Limb (tissue), 2 donors: ENCODE data around the gene TLN1.

Experiments
- DNase-seq, 2 donors: peaks; one replicate each; pipeline ENCODE4 v3.0.0-alpha.2; 2016; ENCODE audit errors: extremely low spot score in 2 of 2

Gene TLN1

DNA sequence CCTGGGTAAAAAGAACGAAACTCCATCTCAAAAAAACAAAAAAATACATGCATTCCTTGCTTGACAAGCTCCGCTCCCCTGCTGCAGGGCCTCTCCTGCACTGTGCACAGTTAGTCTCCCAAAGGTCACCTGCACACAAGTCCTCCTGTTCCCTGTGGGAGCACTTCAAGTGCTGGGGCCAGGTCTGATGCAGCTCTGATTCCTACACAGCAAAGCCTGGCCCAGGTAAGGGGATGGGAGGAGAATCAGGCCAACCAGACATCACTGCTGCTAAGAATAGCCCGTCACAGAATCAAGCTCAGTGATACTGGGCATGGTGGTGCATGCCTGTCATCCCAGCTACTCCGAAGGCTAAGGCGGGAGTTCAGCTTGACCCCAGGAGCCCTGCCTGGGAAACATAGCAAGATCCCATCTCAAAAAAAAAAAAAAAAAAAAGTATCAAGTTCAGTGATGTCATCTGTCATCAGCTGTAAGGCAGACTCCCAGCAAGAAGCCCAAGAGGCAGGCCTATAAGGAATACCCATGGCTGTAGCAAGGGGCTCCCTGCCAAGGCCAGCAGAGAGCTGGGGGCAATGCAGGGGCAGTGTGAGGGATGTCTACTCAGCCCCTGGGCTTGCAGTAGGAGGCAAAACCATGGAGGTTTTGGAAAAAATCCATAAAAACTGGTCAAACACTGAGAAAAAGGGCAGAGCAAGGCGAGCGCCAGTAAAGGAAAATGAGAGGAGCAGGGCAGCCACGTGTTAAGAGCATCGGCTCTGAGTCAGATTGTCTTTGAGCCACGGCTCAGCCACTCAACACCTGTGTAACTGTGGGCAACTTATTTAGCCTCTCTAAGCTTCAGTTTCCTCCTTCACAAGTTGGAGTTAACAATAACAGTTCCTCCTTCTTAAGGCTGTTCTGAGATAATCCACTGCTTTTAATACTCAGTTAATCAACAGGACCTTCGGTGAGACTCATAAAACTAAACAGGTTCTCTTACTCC lies 45.5 kb downstream of the TLN1 start:
- DNase-seq, result no peak

DNA sequence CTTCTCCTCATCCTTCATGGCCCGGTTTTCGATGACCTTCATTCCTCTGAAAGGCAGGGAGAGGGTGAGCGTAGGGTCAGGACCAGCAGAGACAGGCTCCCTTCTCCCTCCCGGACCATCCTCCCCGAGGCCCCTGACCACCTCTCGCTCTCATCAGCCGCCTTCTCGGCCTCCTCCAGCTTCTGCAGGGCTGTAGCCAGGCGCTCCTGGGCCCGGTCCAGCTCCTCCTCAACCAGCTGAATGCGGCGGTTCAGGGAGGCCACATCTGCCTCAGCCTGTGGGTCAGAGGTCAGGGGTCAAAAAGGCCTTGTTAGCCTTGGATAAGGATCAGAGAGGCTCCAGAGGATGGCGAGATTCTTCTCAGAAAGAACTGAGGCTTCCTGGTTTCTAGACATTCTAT lies 46.5 kb downstream of the TLN1 start:
- DNase-seq, result no peak

DNA sequence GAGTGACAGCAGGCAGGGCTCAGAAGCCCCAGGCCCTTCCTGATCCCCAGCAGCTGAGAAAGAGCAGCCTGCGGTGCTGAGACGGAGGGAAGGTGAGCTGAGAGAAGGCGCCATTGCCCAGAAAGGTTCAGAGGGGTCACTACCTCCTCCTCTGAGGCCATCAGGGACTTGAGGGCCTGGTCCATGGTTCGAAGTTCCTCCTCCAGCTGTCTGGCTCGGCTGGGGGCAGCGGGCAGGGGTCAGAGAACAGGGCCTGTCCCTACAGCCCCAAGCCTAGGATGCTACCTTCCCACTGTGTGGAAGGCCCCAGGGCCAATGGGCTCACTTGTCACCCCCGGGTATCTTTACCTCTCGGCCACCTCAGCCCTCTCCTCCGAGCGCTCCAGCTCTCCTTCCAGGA lies 47.1 kb downstream of the TLN1 start:
- no peak for DNase-seq

DNA sequence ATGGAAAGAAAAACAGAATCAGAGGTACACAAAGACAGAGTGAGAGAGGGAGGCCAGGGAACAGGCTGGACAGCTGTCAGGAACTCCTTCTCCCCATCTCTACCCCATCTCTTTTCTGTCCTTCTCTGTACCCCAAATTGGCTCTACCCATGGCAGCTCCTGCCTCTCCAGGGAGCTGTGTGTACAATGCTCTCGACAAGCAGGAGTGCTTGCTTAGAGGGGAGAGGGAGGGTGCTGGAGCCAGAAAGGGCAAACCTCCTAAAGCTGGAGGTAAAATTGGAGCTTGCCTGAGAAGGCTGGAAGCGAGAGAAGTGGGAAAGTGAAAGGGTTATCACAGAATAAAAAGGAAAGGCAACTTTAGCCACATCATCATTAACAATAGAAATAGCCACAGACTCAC lies 48.7 kb downstream of the TLN1 start:
- DNase-seq, result no peak

DNA sequence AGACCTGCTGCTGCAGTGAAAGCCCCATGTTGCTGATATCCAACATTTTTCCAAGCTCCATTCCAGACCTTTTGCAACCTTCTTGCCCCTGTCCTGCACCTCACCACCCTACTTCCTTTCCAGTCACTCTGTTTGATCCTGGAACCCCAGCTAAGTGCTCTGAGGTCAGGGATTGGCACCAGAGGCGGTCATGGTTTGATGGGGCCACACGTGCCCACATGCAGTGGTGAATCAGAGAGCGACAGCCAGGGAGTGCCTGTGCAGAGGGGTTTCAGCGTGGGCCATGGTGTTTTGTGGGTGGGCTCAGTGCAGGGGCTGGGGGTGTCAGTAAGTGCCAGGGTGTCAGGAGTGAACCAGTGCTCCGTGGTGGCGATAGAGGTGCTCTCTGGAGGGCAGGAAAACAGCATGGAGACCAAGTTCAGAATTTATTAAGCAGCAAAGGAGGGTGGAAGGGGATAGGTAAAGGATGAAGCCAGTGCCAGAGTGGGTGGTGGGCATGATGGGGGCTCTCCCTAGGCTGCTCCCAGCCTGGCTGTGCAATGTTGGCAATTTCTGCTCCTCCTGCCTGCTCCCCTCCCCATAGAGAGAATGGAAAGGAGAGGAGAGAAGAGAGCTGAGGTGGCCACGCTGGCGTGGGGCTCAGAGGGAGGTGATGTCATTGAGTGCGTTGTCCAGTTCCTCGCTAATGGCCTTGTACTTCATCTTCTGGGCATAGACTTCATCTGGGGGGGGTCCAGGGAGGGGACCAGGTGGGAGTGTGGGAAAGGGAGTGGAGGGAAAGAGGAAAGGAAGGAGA lies 49.3 kb downstream of the TLN1 start:
- DNase-seq, result no peak

DNA sequence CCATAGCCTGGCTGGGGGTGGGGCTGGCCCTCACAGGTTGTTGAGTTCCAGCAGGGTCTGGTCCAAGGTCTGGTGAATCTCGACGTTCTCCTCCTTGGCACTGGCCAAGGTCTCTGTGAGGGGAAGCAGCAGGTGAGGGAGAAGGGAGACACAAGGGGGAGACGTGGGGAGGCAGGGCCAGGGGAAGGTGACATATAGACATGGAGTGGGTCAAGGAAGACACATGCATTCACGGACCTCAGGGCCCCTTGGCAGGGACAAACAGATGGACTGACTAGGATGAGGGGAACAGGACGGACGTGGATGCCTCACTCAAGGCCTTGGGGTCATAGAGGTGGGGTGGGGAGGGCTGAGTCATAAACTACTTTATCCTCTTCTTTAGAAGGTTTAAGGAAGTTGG lies 49.9 kb downstream of the TLN1 start:
- DNase-seq, result no peak

DNA sequence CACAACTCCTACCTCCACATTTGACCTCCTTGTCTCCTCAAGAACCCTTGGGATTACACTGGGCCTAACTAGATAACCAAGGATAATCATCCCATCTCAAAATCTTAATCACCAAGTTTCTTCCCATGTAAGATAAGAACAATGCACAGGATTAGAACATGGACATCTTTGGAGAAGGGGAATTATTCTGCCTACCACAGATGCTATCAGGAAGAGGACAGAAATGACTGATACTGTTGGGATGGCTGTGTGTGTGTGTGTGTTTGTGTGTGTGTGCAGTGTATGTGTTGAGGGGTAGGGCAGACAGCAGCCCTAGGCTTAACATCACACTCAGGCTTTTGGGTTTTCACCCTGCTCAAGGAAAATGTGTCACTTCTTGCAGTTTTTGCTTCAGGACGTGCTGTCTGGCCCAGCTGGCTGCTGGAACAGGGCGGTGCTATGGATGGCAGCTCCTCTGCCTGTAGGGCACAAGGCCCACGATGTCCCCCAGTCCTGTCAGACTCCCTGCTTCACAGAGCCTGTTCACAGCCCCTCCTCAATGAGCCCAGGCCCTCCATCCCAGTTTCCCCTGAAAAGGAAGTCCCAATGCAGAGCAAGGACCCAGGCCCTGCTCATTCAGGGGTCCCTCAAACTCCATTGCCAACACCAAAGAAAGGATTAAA lies 50.5 kb downstream of the TLN1 start:
- no peak for DNase-seq

DNA sequence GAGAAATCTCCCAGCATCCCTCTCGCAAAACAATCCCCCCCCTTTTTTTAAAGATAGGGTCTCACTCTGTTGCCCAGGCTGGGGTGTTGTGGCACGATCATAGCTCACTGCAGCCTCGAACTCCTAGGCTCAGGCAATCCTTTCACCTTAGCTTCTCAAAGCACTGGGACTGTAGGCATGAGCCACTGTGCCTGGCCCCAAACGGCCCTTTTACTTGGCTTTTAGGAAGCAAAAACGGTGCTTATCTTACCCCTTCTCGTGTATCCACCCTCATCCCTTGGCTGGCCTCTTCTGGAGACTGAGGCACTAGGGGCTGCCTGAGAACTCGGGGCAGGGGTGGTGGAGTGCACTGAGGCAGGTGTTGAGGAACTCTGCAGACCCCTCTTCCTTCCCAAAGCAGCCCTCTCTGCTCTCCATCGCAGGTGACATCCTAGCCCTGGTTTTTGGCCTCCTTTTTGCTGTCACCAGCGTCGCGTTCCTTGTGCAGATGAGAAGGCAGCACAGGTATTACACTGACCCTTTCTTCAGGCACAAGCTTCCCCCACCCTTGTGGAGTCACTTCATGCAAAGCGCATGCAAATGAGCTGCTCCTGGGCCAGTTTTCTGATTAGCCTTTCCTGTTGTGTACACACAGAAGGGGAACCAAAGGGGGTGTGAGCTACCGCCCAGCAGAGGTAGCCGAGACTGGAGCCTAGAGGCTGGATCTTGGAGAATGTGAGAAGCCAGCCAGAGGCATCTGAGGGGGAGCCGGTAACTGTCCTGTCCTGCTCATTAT lies 51.5 kb downstream of the TLN1 start:
- DNase-seq, result no peak

DNA sequence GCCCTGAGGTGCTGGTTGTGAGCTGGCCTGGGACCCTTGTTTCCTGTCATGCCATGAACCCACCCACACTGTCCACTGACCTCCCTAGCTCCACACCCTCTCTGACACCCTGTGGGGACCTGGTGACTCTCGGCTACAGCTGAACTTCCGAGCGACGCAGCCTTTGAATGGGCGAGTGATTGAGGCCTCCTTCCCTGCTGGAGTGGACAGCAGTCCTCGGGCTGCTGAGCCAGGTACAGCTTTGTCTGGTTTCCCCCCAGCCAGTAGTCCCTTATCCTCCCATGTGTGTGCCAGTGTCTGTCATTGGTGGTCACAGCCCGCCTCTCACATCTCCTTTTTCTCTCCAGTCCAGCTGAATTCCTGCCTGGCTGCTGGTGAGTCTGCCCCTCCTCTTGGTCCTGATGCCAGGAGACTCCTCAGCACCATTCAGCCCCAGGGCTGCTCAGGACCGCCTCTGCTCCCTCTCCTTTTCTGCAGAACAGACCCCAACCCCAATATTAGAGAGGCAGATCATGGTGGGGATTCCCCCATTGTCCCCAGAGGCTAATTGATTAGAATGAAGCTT lies 52.1 kb downstream of the TLN1 start:
- no peak for DNase-seq

DNA sequence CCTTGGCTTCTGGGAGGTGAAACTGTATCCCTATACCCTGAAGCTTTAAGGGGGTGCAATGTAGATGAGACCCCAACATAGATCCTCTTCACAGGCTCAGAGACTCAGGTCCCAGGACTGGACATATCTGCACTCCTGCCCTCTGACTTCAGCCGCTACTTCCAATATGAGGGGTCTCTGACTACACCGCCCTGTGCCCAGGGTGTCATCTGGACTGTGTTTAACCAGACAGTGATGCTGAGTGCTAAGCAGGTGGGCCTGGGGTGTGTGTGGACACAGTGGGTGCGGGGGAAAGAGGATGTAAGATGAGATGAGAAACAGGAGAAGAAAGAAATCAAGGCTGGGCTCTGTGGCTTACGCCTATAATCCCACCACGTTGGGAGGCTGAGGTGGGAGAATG lies 52.9 kb downstream of the TLN1 start:
- DNase-seq, result no peak

DNA sequence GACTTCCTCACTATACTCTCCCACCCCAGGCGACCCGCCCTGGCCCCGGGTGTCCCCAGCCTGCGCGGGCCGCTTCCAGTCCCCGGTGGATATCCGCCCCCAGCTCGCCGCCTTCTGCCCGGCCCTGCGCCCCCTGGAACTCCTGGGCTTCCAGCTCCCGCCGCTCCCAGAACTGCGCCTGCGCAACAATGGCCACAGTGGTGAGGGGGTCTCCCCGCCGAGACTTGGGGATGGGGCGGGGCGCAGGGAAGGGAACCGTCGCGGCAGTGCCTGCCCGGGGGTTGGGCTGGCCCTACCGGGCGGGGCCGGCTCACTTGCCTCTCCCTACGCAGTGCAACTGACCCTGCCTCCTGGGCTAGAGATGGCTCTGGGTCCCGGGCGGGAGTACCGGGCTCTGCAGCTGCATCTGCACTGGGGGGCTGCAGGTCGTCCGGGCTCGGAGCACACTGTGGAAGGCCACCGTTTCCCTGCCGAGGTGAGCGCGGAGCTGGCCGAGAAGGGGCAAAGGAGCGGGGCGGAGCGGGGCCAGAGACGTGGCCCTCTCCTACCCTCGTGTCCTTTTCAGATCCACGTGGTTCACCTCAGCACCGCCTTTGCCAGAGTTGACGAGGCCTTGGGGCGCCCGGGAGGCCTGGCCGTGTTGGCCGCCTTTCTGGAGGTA lies 56.1 kb downstream of the TLN1 start:
- DNase-seq, result peak; percentile 73 to 88

DNA sequence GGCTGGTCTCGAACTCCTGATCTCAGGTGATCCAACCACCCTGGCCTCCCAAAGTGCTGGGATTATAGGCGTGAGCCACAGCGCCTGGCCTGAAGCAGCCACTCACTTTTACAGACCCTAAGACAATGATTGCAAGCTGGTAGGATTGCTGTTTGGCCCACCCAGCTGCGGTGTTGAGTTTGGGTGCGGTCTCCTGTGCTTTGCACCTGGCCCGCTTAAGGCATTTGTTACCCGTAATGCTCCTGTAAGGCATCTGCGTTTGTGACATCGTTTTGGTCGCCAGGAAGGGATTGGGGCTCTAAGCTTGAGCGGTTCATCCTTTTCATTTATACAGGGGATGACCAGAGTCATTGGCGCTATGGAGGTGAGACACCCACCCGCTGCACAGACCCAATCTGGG lies 56.8 kb downstream of the TLN1 start:
- DNase-seq, result no peak

DNA sequence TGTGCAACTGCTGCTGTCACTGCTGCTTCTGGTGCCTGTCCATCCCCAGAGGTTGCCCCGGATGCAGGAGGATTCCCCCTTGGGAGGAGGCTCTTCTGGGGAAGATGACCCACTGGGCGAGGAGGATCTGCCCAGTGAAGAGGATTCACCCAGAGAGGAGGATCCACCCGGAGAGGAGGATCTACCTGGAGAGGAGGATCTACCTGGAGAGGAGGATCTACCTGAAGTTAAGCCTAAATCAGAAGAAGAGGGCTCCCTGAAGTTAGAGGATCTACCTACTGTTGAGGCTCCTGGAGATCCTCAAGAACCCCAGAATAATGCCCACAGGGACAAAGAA lies 58.0 kb downstream of the TLN1 start:
- DNase-seq, result no peak

DNA sequence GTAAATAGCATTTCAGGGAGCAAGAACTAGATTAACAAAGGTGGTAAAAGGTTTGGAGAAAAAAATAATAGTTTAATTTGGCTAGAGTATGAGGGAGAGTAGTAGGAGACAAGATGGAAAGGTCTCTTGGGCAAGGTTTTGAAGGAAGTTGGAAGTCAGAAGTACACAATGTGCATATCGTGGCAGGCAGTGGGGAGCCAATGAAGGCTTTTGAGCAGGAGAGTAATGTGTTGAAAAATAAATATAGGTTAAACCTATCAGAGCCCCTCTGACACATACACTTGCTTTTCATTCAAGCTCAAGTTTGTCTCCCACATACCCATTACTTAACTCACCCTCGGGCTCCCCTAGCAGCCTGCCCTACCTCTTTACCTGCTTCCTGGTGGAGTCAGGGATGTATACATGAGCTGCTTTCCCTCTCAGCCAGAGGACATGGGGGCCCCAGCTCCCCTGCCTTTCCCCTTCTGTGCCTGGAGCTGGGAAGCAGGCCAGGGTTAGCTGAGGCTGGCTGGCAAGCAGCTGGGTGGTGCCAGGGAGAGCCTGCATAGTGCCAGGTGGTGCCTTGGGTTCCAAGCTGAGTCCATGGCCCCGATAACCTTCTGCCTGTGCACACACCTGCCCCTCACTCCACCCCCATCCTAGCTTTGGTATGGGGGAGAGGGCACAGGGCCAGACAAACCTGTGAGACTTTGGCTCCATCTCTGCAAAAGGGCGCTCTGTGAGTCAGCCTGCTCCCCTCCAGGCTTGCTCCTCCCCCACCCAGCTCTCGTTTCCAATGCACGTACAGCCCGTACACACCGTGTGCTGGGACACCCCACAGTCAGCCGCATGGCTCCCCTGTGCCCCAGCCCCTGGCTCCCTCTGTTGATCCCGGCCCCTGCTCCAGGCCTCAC lies 58.6 kb downstream of the TLN1 start, which contains the start of gene CA9:
Gene CA9, plus strand, starts transcription at position 797 of the 893 bp plus-strand sequence. Its CDS starts 32 bp downstream, at position 829.
- DNase-seq, result peak in 1 of 2 donors; percentile 61

DNA sequence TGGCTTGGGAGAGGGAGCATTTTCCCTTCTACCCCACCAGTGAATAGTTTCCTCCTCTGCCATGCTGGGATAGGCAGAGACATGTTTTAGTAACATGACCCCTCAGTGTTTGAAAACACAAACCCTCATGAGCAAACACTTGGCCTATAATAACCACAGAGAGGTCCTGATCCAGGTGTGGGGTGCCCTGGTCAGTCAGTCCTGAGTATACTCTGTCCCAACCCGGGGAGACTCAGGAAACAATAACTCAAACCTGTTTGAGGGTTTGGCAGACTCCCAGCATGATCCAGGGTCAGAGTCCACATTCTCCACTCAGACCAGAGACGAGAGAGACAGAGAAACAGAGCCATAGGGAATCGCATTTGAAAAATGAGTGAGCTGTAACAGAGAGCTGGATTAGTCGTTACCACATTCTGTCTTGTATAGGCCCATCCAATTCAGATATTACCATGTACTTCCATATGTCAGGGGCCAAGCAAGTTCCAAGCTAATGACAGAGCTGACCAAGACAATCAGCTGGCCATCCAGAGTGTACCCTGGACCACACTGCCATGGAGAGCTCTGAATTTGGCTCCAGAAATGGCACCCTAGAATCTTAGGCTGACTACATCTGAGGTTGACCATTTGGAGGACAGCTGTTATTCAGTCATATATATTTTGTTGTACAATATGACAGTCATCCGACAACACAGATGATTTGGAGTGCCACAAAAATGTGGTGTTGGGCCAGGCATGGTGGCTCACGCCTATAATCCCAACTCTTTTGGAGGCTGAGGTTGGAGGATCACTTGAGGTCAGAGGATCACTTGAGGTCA lies 62.5 kb downstream of the TLN1 start:
- DNase-seq, result no peak

DNA sequence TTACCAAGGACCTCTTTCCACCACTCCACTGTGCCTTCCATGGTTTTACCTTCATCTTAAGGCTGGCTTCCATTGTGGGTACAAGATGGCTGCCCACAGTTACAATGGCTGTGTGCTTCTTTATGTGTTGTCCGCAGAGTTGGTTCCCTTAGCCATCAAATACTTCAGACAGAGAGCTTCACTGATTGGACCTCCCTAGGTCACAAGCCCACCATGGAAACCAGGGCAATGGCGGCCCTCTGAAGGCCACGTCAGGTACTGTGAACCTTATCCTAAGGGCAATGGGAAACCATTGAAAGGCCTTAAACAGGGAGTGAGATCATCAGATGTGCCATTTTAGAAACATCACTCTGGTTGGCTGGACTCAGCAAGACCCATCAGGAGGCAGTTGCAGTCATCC lies 64.1 kb downstream of the TLN1 start:
- no peak for DNase-seq

DNA sequence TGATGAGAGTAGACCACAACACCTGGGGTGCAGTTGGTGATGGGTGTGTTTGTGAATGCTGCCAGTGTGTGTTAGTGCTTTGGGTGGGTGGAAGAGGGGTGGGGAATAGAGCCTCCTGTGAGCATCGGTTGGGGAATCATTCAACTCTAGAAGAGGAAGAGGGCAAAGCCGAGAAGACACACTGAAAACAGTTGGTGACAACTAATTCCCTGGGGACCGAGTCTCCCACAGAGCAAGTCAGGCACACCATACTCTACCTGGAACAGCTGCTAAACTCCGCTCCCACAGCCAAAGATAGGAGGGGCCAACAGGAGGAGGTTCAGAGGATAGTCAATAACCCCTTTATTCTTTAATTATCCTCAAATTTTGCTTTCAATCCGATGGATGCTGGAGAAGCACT lies 65.4 kb downstream of the TLN1 start:
- DNase-seq, result no peak

DNA sequence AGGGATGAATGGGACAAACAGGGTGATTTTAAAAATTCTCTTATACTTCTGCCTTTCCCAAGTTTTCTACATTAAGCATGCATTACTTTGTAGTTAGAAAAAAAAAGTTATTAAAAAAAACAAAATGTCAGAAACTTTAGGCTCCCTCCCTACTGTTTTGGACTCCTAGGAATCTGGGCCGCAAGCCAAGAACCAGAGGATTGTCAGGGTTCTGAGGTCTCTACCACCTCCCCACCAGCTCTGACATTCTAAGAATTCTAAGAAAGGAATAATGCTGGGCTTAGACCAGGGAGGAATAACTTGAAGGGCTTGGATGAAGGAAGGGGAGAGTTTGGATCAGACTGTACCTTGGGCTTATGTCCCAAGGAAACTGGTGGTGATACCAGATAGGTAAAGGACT lies 66.0 kb downstream of the TLN1 start:
- no peak for DNase-seq

DNA sequence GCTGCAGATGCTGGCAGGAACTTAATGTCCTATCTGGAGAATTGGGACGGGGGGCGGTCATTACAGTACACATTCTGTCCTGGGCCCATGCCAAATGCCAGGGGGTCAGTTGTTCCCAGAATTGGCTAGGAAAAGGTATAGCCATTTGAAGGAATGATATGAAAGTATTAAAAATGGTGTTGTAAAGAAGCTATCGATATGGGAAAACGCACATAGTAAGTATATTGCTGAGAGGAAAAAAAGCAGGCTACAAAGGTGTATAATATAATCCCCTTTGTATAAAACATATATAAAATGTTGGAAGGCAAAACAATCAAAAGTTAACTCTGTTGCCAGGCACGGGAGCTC lies 66.5 kb downstream of the TLN1 start:
- DNase-seq, result no peak
